T-helper 1 cell treated with Interleukin-12 subunit alpha and Interleukin-12 subunit beta and Interleukin-4 antibody, amounts not matched to agents 30 μg/mL and 1 μg/mL, for 36 hours (primary cell): Measurements from ENCODE around the gene LIMS2.

Source experiments
- H3K27ac Mint-ChIP-seq: one replicate; pipeline ENCODE4 v1.8.0; 2021; ENCODE audit warnings: mild to moderate bottlenecking, mixed read lengths
- H3K27me3 Mint-ChIP-seq: one replicate; pipeline ENCODE4 v1.8.0; 2021; ENCODE audit warnings: low read depth, mixed read lengths
- H3K36me3 Mint-ChIP-seq: one replicate; pipeline ENCODE4 v1.8.0; 2021; ENCODE audit warnings: low read depth, mixed read lengths
- H3K4me1 Mint-ChIP-seq: one replicate; pipeline ENCODE4 v1.8.0; 2021; ENCODE audit warnings: low read depth, mixed read lengths
- H3K4me3 Mint-ChIP-seq: one replicate; pipeline ENCODE4 v1.8.0; 2021; ENCODE audit warnings: mild to moderate bottlenecking, moderate library complexity, mixed read lengths
- H3K9me3 Mint-ChIP-seq: one replicate; pipeline ENCODE4 v1.8.0; 2021; ENCODE audit warnings: mixed read lengths

Gene LIMS2

GRCh38 chr2:127597046-127597983 is 78.0 kb downstream of the LIMS2 start:
- no peak overlapping the region for H3K27ac Mint-ChIP-seq
- H3K9me3 Mint-ChIP-seq: peaks cover 9% of the 10 kb centered on the region
- H3K4me1 Mint-ChIP-seq: peaks cover 3% of the 10 kb centered on the region
- no peaks in the 10 kb centered on the region for H3K27me3 Mint-ChIP-seq
- no peak overlapping the region for H3K4me3 Mint-ChIP-seq
- no peaks in the 10 kb centered on the region for H3K36me3 Mint-ChIP-seq

- Mint-ChIP-seq H3K27me3 (no peaks in the 10 kb centered on the region), H3K4me1 (peaks cover 3% of the 10 kb centered on the region), H3K4me3 (no peak overlapping the region), H3K9me3 (peaks cover 3% of the 10 kb centered on the region), H3K27ac (no peak overlapping the region), H3K36me3 (no peaks in the 10 kb centered on the region)
These were observed 78.9 kb downstream of the LIMS2 start for GRCh38 chr2:127596311-127597045.

GRCh38 chr2:127594116-127594591 is 81.2 kb downstream of the LIMS2 start:
- H3K36me3 Mint-ChIP-seq: no peaks in the 10 kb centered on the region
- H3K4me1 Mint-ChIP-seq: peaks cover 3% of the 10 kb centered on the region
- no peak overlapping the region for H3K27ac Mint-ChIP-seq

GRCh38 chr2:127593228-127594115 is 81.9 kb downstream of the LIMS2 start:
- Mint-ChIP-seq H3K4me1 (peaks cover 3% of the 10 kb centered on the region), H3K27me3 (no peaks in the 10 kb centered on the region), H3K4me3 (no peak overlapping the region), H3K36me3 (no peaks in the 10 kb centered on the region), H3K27ac (no peak overlapping the region), H3K9me3 (no peaks in the 10 kb centered on the region)

More at GRCh38 chr2:127594116-127594591, 81.2 kb downstream of the LIMS2 start:
- Mint-ChIP-seq H3K4me3 (no peak overlapping the region), H3K27me3 (no peaks in the 10 kb centered on the region), H3K9me3 (no peaks in the 10 kb centered on the region)

GRCh38 chr2:127592761-127593227 is 82.5 kb downstream of the LIMS2 start:
- H3K36me3 Mint-ChIP-seq: no peaks in the 10 kb centered on the region
- no peaks in the 10 kb centered on the region for H3K4me1 Mint-ChIP-seq
- no peaks in the 10 kb centered on the region for H3K27me3 Mint-ChIP-seq
- H3K27ac Mint-ChIP-seq: no peak overlapping the region
- H3K4me3 Mint-ChIP-seq: no peak overlapping the region
- no peaks in the 10 kb centered on the region for H3K9me3 Mint-ChIP-seq

- Mint-ChIP-seq H3K4me1 (no peaks in the 10 kb centered on the region), H3K36me3 (no peaks in the 10 kb centered on the region), H3K4me3 (no peak overlapping the region), H3K27me3 (no peaks in the 10 kb centered on the region), H3K27ac (no peak overlapping the region), H3K9me3 (no peaks in the 10 kb centered on the region)
These were observed 84.0 kb downstream of the LIMS2 start for GRCh38 chr2:127591221-127591923.

- no peak overlapping the region for H3K27ac Mint-ChIP-seq
- H3K9me3 Mint-ChIP-seq: no peaks in the 10 kb centered on the region
- H3K4me1 Mint-ChIP-seq: no peaks in the 10 kb centered on the region
- H3K36me3 Mint-ChIP-seq: no peaks in the 10 kb centered on the region
- peaks cover 6% of the 10 kb centered on the region for H3K27me3 Mint-ChIP-seq
- H3K4me3 Mint-ChIP-seq: no peak overlapping the region
These were observed 84.7 kb downstream of the LIMS2 start for GRCh38 chr2:127590386-127591190.

- H3K4me1 Mint-ChIP-seq: no peaks in the 10 kb centered on the region
- H3K4me3 Mint-ChIP-seq: no peak overlapping the region
- H3K27me3 Mint-ChIP-seq: peaks cover 9% of the 10 kb centered on the region
- no peaks in the 10 kb centered on the region for H3K9me3 Mint-ChIP-seq
- H3K36me3 Mint-ChIP-seq: no peaks in the 10 kb centered on the region
- no peak overlapping the region for H3K27ac Mint-ChIP-seq
These were observed 85.5 kb downstream of the LIMS2 start for GRCh38 chr2:127589841-127590240.

GRCh38 chr2:127589358-127589757 is 86.0 kb downstream of the LIMS2 start:
- Mint-ChIP-seq H3K4me1 (no peaks in the 10 kb centered on the region), H3K9me3 (no peaks in the 10 kb centered on the region), H3K27me3 (peaks cover 9% of the 10 kb centered on the region), H3K4me3 (no peak overlapping the region), H3K36me3 (no peaks in the 10 kb centered on the region), H3K27ac (no peak overlapping the region)
